Mesothelial cell of epicardium (in vitro differentiated cells): ENCODE measurements around the gene SSUH2. TPM values are rescaled to one million over a fixed set of nuclear protein-coding genes. Genes with fewer than 3 reads are reported as not detected.
"Not testable (repeated sequence)": the region's sequence is repeated elsewhere in the genome, so short reads cannot be mapped to it uniquely, and the experiment has no call there.

ENCODE experiments used
- DNase-seq, 2 experiments: peaks; one replicate each; pipeline ENCODE4 v3.0.0; 2021; ENCODE audit warnings: low spot score in 2 of 2; ENCODE audit not compliant: unreplicated experiment in 2 of 2
- H3K27ac Mint-ChIP-seq: 2 replicates; pipeline ENCODE4 v1.8.0; 2021; ENCODE audit warnings: mixed read lengths
- H3K27me3 Mint-ChIP-seq: 2 replicates; pipeline ENCODE4 v1.8.0; 2021; ENCODE audit warnings: low read depth, mixed read lengths
- H3K36me3 Mint-ChIP-seq: 2 replicates; pipeline ENCODE4 v1.8.0; 2021; ENCODE audit warnings: mixed read lengths
- H3K4me1 Mint-ChIP-seq: 2 replicates; pipeline ENCODE4 v1.8.0; 2021; ENCODE audit warnings: mixed read lengths
- H3K4me3 Mint-ChIP-seq: 2 replicates; pipeline ENCODE4 v1.8.0; 2021; ENCODE audit warnings: mild to moderate bottlenecking, moderate library complexity, mixed read lengths
- H3K9me3 Mint-ChIP-seq: 2 replicates; pipeline ENCODE4 v1.8.0; 2021; ENCODE audit warnings: mixed read lengths
- total RNA-seq: library from RNA; stranded (reverse); gene quantifications from 3 replicates; pipeline ENCODE4 v1.2.1, GENCODE V29; 2021
- TF ChIP-seq, protein P1 (sequence below): fragments of 200-600 bp; sonication (generic); IDR thresholded peaks from one replicate; pipeline ENCODE4 v1.5.0; 2021; ENCODE audit warnings: antibody characterized with exemption; ENCODE audit not compliant: unreplicated experiment

Gene SSUH2
- total RNA-seq, 1 donor from 2014 or later = 1.3 TPM

- TF ChIP-seq, protein P1, sequence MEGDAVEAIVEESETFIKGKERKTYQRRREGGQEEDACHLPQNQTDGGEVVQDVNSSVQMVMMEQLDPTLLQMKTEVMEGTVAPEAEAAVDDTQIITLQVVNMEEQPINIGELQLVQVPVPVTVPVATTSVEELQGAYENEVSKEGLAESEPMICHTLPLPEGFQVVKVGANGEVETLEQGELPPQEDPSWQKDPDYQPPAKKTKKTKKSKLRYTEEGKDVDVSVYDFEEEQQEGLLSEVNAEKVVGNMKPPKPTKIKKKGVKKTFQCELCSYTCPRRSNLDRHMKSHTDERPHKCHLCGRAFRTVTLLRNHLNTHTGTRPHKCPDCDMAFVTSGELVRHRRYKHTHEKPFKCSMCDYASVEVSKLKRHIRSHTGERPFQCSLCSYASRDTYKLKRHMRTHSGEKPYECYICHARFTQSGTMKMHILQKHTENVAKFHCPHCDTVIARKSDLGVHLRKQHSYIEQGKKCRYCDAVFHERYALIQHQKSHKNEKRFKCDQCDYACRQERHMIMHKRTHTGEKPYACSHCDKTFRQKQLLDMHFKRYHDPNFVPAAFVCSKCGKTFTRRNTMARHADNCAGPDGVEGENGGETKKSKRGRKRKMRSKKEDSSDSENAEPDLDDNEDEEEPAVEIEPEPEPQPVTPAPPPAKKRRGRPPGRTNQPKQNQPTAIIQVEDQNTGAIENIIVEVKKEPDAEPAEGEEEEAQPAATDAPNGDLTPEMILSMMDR = no peak
- Mint-ChIP-seq H3K36me3 (peaks cover 1% of the 10 kb centered on the region), H3K4me3 (no peak overlapping the region), H3K27ac (peak overlapping the region; percentile 21), H3K4me1 (peaks cover 56% of the 10 kb centered on the region), H3K27me3 (peaks cover under 1% of the 10 kb centered on the region), H3K9me3 (peaks cover 6% of the 10 kb centered on the region)
- no peak for DNase-seq
Measured at GRCh38 chr3:8657804-8658305, 13.3 kb upstream of the SSUH2 start.

GRCh38 chr3:8656240-8656639 lies 11.6 kb upstream of the SSUH2 start:
- H3K9me3 Mint-ChIP-seq = peaks cover 6% of the 10 kb centered on the region
- peak overlapping the region; percentile 70 for H3K27ac Mint-ChIP-seq
- DNase-seq = no peak
- H3K36me3 Mint-ChIP-seq = peaks cover 1% of the 10 kb centered on the region
- H3K4me1 Mint-ChIP-seq = peaks cover 50% of the 10 kb centered on the region
- TF ChIP-seq, protein P1 = no peak
- H3K27me3 Mint-ChIP-seq = peaks cover 7% of the 10 kb centered on the region
- no peak overlapping the region for H3K4me3 Mint-ChIP-seq

DNA sequence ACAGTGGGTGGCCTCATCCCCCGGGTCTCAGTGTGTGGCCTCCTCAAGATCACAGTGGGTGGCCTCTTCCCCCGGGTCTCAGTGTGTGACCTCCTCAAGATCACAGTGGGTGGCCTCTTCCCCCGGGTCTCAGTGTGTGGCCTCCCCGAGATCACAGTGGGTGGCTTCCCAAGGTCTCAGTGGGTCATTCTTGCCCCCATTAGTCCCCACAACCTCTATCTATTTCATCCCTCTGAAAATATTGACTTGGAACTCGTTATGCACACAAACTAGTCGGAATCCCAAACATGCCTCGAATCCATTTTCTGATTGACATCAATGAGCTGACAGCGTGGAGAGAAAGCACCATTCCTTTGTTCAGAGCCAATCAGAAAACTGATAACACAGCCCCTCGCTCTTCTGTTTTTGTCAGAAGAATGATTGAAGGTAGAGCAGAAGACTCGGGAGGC lies 10.8 kb upstream of the SSUH2 start:
- DNase-seq = no peak
- peaks cover 1% of the 10 kb centered on the region for H3K36me3 Mint-ChIP-seq
- H3K9me3 Mint-ChIP-seq = peaks cover 6% of the 10 kb centered on the region
- peak overlapping the region; percentile 49 for H3K27ac Mint-ChIP-seq
- no peak overlapping the region for H3K4me3 Mint-ChIP-seq
- TF ChIP-seq, protein P1 = no peak
- peaks cover 50% of the 10 kb centered on the region for H3K4me1 Mint-ChIP-seq
- peaks cover 7% of the 10 kb centered on the region for H3K27me3 Mint-ChIP-seq

- peaks cover 43% of the 10 kb centered on the region for H3K4me1 Mint-ChIP-seq
- not testable (repeated sequence) for H3K4me3 Mint-ChIP-seq, H3K27me3 Mint-ChIP-seq, H3K36me3 Mint-ChIP-seq, DNase-seq, H3K9me3 Mint-ChIP-seq, H3K27ac Mint-ChIP-seq
Measured at GRCh38 chr3:8654572-8655329, 10.2 kb upstream of the SSUH2 start.

DNA sequence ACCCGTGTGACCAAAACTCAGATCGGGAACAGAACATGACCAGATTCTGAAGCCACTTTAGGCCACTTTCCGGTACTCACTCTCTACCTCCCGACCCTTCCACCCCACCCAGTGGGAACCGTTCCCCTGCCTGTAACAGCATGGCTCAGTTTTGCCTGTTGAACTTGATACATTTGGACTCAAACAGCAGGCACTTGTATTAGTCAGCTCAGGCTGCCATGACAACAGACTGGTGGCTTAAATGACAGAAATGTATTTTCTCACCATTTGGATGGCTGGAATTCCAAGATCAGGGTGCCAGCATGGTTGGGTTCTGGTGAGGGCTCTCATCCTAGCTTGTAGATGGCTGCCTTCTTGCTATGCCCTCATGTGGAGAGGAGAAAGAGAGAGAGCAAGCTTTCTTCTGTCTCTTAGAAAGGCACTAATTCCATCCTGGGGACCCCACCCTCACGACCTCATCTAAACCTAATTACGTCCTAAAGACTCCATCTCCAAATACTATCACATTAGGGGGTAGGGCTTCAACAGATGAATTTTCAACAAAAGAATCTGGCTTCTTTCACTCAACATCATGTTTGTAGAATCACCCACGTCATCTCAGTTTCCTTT lies 9.3 kb upstream of the SSUH2 start:
- Mint-ChIP-seq H3K27me3 (peaks cover 11% of the 10 kb centered on the region), H3K4me3 (no peak overlapping the region), H3K27ac (no peak overlapping the region), H3K9me3 (peaks cover 6% of the 10 kb centered on the region), H3K4me1 (peaks cover 35% of the 10 kb centered on the region), H3K36me3 (peaks cover 1% of the 10 kb centered on the region)
- TF ChIP-seq, protein P1 = no peak
- no peak for DNase-seq
